ENCODE results near the gene TMEM132D. TPM values are rescaled to one million over a fixed set of nuclear protein-coding genes. Genes with fewer than 3 reads are reported as not detected.
A peak's percentile ranks its signal among the peaks of the same experiment; 100 is the strongest.

TMEM132D gene
- total and polyA plus RNA-seq, 4 donors: 0.06 to 0.20 (median 0.13) TPM

- ATAC-seq (ENCODE audit: insufficient read depth, low FRiP score) (peak; percentile 54), DNase-seq (peak; percentile 28 to 62 (median 52))
- H3K27ac ChIP-seq (ENCODE audit: low read depth in 1 of 2, low read length in 1 of 2): no peak overlapping the region
- H3K9ac ChIP-seq (ENCODE audit: insufficient read depth in 1 of 2, low read length in 2 of 2): no peak overlapping the region
- H3K4me3 ChIP-seq: no peak overlapping the region
- no peaks in the 10 kb centered on the region for H3K4me1 ChIP-seq (ENCODE audit: control insufficient read depth in 5 of 5, insufficient read depth in 5 of 5, low read length in 5 of 5)
- peak; percentile 33 for TF ChIP-seq CTCF (IDR thresholded peaks at IDR 0.05; ENCODE audit: control extremely low read depth, extremely low read depth)
- no peaks in the 10 kb centered on the region for H3K36me3 ChIP-seq (ENCODE audit: control insufficient read depth in 4 of 4, insufficient read depth in 4 of 4, low read length in 4 of 4)
- WGBS, 2 donors: 3 to 5% methylated on average over 8 of the region's 8 CpGs
- peaks cover 0 to 2% (median 0%) of the 10 kb centered on the region in 4 donors for H3K9me3 ChIP-seq (ENCODE audit: control insufficient read depth in 4 of 4, insufficient read depth in 3 of 4, low read length in 3 of 4)
- peaks cover 0 to 12% (median 6%) of the 10 kb centered on the region in 3 donors for H3K27me3 ChIP-seq (ENCODE audit: control insufficient read depth in 3 of 3, insufficient read depth in 3 of 3, low read length in 2 of 3)
Measured at GRCh38 chr12:129911428-129912049, 7.7 kb upstream of the TMEM132D start.

GRCh38 chr12:129909051-129910020, 5.5 kb upstream of the TMEM132D start:
- DNase-seq (no peak), ATAC-seq (ENCODE audit: insufficient read depth, low FRiP score) (no peak)
- no peak overlapping the region for H3K9ac ChIP-seq (ENCODE audit: insufficient read depth in 1 of 2, low read length in 2 of 2)
- H3K4me3 ChIP-seq: no peak overlapping the region
- peaks cover 0 to 34% (median 25%) of the 10 kb centered on the region in 3 donors for H3K27me3 ChIP-seq (ENCODE audit: control insufficient read depth in 3 of 3, insufficient read depth in 3 of 3, low read length in 2 of 3)
- H3K27ac ChIP-seq (ENCODE audit: low read depth in 1 of 2, low read length in 1 of 2): no peak overlapping the region
- H3K36me3 ChIP-seq (ENCODE audit: control insufficient read depth in 4 of 4, insufficient read depth in 4 of 4, low read length in 4 of 4): no peaks in the 10 kb centered on the region
- peaks cover 0 to 2% (median 0%) of the 10 kb centered on the region in 4 donors for H3K9me3 ChIP-seq (ENCODE audit: control insufficient read depth in 4 of 4, insufficient read depth in 3 of 4, low read length in 3 of 4)
- H3K4me1 ChIP-seq (ENCODE audit: control insufficient read depth in 5 of 5, insufficient read depth in 5 of 5, low read length in 5 of 5): no peaks in the 10 kb centered on the region
- no peak for TF ChIP-seq CTCF (IDR thresholded peaks at IDR 0.05; ENCODE audit: control extremely low read depth, extremely low read depth)
- WGBS, 2 donors: 84 to 88% methylated on average over 22 of the region's 22 CpGs

GRCh38 chr12:129903092-129903945, 506 bp downstream of the TMEM132D start:
- ATAC-seq (ENCODE audit: insufficient read depth, low FRiP score) (no peak), DNase-seq (no peak)
- no peak overlapping the region for H3K9ac ChIP-seq (ENCODE audit: insufficient read depth in 1 of 2, low read length in 2 of 2)
- no peak overlapping the region for H3K27ac ChIP-seq (ENCODE audit: low read depth in 1 of 2, low read length in 1 of 2)
- TF ChIP-seq CTCF (IDR thresholded peaks at IDR 0.05; ENCODE audit: control extremely low read depth, extremely low read depth): no peak
- peaks cover 0 to 12% (median 0%) of the 10 kb centered on the region in 4 donors for H3K9me3 ChIP-seq (ENCODE audit: control insufficient read depth in 4 of 4, insufficient read depth in 3 of 4, low read length in 3 of 4)
- no peaks in the 10 kb centered on the region for H3K4me1 ChIP-seq (ENCODE audit: control insufficient read depth in 5 of 5, insufficient read depth in 5 of 5, low read length in 5 of 5)
- 4 to 5% methylated on average over 63 to 93 of the region's 93 CpGs for WGBS, 2 donors
- no peaks in the 10 kb centered on the region for H3K36me3 ChIP-seq (ENCODE audit: control insufficient read depth in 4 of 4, insufficient read depth in 4 of 4, low read length in 4 of 4)
- no peak overlapping the region for H3K4me3 ChIP-seq
- peaks cover 17 to 67% (median 42%) of the 10 kb centered on the region in 3 donors for H3K27me3 ChIP-seq (ENCODE audit: control insufficient read depth in 3 of 3, insufficient read depth in 3 of 3, low read length in 2 of 3)
